Astrocyte (in vitro differentiated cells and primary cell): Measurements from ENCODE around the gene FAM131B.

Experiments used
- CTCF ChIP-seq: IDR thresholded peaks from 2 replicates; pipeline ENCODE4 v1.5.1; 2011; ENCODE audit warnings: low read depth, mild to moderate bottlenecking, inconsistent platforms, low read length, moderate library complexity; ENCODE audit not compliant: insufficient read depth
- EZH2 ChIP-seq: IDR thresholded peaks from 2 replicates; pipeline ENCODE4 v1.6.1; 2012; ENCODE audit warnings: mild to moderate bottlenecking, low read length, inconsistent platforms; ENCODE audit not compliant: insufficient read depth

- TF ChIP-seq EZH2, result no peak
- no peak for TF ChIP-seq CTCF
Measured at GRCh38 chr7:143391462-143392404, 29.2 kb upstream of the FAM131B start.
